Bronchial smooth muscle cell (primary cell): ENCODE data around the gene AKAP5. TPM values are rescaled to one million over a fixed set of nuclear protein-coding genes. Genes with fewer than 3 reads are reported as not detected.

ENCODE experiments used
- total RNA-seq: library from RNA; depleted of rRNA; stranded (reverse); fragments of >200 nt; gene quantifications from 2 replicates; pipeline ENCODE4 v1.2.1, GENCODE V29; 2014

Gene AKAP5, protein sequence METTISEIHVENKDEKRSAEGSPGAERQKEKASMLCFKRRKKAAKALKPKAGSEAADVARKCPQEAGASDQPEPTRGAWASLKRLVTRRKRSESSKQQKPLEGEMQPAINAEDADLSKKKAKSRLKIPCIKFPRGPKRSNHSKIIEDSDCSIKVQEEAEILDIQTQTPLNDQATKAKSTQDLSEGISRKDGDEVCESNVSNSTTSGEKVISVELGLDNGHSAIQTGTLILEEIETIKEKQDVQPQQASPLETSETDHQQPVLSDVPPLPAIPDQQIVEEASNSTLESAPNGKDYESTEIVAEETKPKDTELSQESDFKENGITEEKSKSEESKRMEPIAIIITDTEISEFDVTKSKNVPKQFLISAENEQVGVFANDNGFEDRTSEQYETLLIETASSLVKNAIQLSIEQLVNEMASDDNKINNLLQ
- total RNA-seq = under 0.01 and 0.09 TPM in 2 replicates

DNA sequence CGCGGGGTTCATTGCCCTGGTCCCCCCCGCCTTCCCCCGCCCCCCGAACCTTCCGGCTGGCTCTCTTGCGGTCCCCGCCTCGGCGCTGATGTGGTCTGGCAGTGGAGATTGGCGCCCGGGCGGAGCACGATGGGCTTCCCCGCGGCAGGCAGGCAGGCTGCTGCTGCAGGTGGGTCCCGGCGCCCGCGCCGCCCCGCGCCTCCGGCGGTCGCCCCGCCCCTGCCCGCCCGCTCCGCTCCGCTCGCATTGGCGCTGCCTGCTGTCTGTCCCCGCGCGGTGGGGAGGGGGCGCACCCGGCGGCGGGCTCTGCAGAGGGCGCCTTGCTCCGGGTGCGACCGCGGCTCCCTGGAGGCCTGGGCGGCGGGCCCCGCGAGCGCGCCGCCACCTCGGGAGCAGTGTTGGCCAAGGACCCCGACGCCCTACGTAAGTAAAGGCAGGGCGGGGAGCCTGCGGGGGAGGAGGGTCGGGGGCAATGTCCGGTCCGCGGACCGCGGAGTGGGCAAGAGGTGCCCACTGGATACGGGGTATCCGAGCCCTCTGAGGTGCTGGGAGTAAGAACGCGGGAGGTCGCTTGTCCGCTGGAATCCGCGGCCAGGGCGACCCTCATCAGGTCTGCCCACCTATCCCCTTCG is at the start of gene AKAP5:
TSS of gene AKAP5 (plus strand) at position 309 of the 632 bp plus-strand sequence. CDS start 2,896 bp downstream, outside the sequence.

GRCh38 chr14:64503434-64504309 is 38.4 kb downstream of the AKAP5 start, which contains the start of gene ZBTB25:
ZBTB25 (minus strand) TSS chr14:64503838; CDS start chr14:64490533, 13,305 bp downstream.

DNA sequence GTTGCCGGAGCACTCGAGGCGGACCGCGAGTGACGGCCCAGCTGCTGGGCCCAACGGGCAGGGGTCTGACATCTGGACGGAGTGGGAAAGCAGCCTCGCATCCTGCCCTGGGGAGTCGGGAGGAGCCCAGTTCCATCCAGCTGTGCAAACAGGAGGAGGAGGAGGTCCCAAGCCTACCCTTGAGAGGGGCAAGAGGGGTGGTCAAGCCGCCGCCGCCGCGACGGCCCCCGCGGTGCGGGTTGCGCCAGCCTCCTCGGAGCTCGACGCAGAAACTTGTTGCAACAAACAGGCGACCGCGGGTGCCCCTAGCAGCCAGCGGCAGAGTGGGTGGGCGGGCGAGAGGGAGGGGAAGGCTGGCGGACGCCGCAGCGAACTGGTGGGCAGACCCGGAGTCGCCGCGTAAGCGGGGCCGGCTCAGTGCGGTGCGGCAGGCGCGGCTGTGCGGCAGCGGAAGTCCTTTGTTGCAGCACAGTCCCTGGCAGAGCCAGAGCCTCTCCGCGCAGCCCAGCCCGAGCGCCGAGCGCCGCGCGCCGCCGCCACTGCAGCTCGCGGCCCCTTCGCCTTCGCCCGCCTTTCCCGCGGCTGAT is 39.1 kb downstream of the AKAP5 start, which contains the start of gene ZBTB1:
TSS of gene ZBTB1 (plus strand) at position 461 of the 587 bp plus-strand sequence. CDS start 16,735 bp downstream, outside the sequence.

Other genes with a start within 250 kb of the AKAP5 start
- 0.32 and 1.4 TPM in 2 replicates for gene ESR2, start 171.1 kb upstream of the AKAP5 start, total RNA-seq
- 24.2 and 43.3 TPM in 2 replicates for gene MTHFD1, start 77.1 kb upstream of the AKAP5 start, total RNA-seq
- 3.6 and 5.2 TPM in 2 replicates for gene ZBTB25, start 38.3 kb downstream of the AKAP5 start, total RNA-seq
- 33.4 and 37.1 TPM in 2 replicates for gene ZBTB1, start 39.3 kb downstream of the AKAP5 start, total RNA-seq
- 1.8 and 2.5 TPM in 2 replicates for gene HSPA2, start 75.2 kb downstream of the AKAP5 start, total RNA-seq
- gene PPP1R36, start 84.5 kb downstream of the AKAP5 start, total RNA-seq = 0.69 and 0.79 TPM in 2 replicates
- 0.63 and 2.4 TPM in 2 replicates for gene PLEKHG3, start 238.9 kb downstream of the AKAP5 start, total RNA-seq